ENCODE results near the gene SPTBN1.

- TF ChIP-seq CTCF (conservative IDR thresholded peaks at IDR 0.05; ENCODE audit: low read length), result no peak
- no peak for TF ChIP-seq EZH2phosphoT487 (IDR thresholded peaks at IDR 0.05; ENCODE audit: borderline replicate concordance)
Measured at GRCh38 chr2:54439582-54439981, 16.5 kb upstream of the SPTBN1 start.
